IMR-90 (cell line): ENCODE measurements around the gene DESI1. TPM values are rescaled to one million over a fixed set of nuclear protein-coding genes. Genes with fewer than 3 reads are reported as not detected.
A peak's percentile ranks its signal among the peaks of the same experiment; 100 is the strongest.

Experiments used
- ATAC-seq: fragments of 200-7000 bp; cut with Tn5 transposase; 2 replicates; pipeline ENCODE4 v1.9.1; 2020; ENCODE audit warnings: low read depth, mild to moderate bottlenecking, moderate library complexity
- BruUV-seq: library from RNA; stranded (reverse); fragments of 400-500 nt; replicated peaks from 2 replicates; lab custom pipeline; 2021; lab: Mats Ljungman, UMichigan
- CTCF ChIA-PET: fragments of 300-600 bp; formaldehyde crosslinking; extraction: SDS; loops from one replicate; lab custom pipeline; 2021; ENCODE audit warnings: antibody characterized with exemption; lab: Yijun Ruan, JAX
- POLR2A ChIA-PET: fragments of 300-600 bp; sonication (Branson Sonifier 250); formaldehyde crosslinking; loops from one replicate; lab custom pipeline; 2022; ENCODE audit warnings: antibody characterized with exemption; ENCODE audit not compliant: unreplicated experiment; lab: Charles Lee
- DNase-seq: peaks from one replicate; pipeline ENCODE4 v3.0.0; 2013
- H2AFZ ChIP-seq: replicated peaks from 2 replicates; pipeline ENCODE3; 2013; ENCODE audit warnings: low read length, mild to moderate bottlenecking; ENCODE audit not compliant: poor library complexity
- H2AK5ac ChIP-seq: 2 replicates; pipeline ENCODE4 v1.6.1; 2013; ENCODE audit warnings: low read depth, low read length, inconsistent platforms
- H2AK9ac ChIP-seq: replicated peaks from 2 replicates; pipeline ENCODE3; 2013; ENCODE audit warnings: mild to moderate bottlenecking, low read depth, low read length, moderate library complexity; ENCODE audit not compliant: poor library complexity
- H2BK120ac ChIP-seq: 2 replicates; pipeline ENCODE4 v1.6.1; 2013; ENCODE audit warnings: low read depth, low read length, inconsistent platforms
- H2BK15ac ChIP-seq: 3 replicates; pipeline ENCODE4 v1.6.1; 2013; ENCODE audit warnings: low read depth, low read length, inconsistent platforms
- H2BK20ac ChIP-seq: 2 replicates; pipeline ENCODE4 v1.6.1; 2013; ENCODE audit warnings: low read depth, mild to moderate bottlenecking, inconsistent platforms, low read length, moderate library complexity
- H2BK5ac ChIP-seq: 2 replicates; pipeline ENCODE4 v1.6.1; 2013; ENCODE audit warnings: mild to moderate bottlenecking, low read depth, low read length, inconsistent platforms; ENCODE audit not compliant: poor library complexity, severe bottlenecking
- H3K14ac ChIP-seq: replicated peaks from 2 replicates; pipeline ENCODE4 v1.6.1; 2013; ENCODE audit warnings: low read depth, low read length, inconsistent platforms
- H3K18ac ChIP-seq: 2 replicates; pipeline ENCODE4 v1.6.1; 2013; ENCODE audit warnings: low read depth, low read length, control low read depth
- H3K23ac ChIP-seq: 2 replicates; pipeline ENCODE4 v1.6.1; 2013; ENCODE audit warnings: low read depth, low read length, inconsistent platforms
- H3K27ac ChIP-seq: 2 replicates; pipeline ENCODE4 v1.5.1; 2013; ENCODE audit warnings: mild to moderate bottlenecking, control low read depth, low read length; ENCODE audit not compliant: insufficient read depth
- H3K27me3 ChIP-seq: 2 replicates; pipeline ENCODE4 v1.6.1; 2013; ENCODE audit warnings: low read length; ENCODE audit not compliant: control insufficient read depth, insufficient read depth
- H3K36me3 ChIP-seq: 2 replicates; pipeline ENCODE4 v1.6.1; 2013; ENCODE audit warnings: low read length, mixed read lengths; ENCODE audit not compliant: control insufficient read depth, insufficient read depth
- H3K4ac ChIP-seq: 2 replicates; pipeline ENCODE4 v1.6.1; 2013; ENCODE audit warnings: low read depth, low read length, inconsistent platforms
- H3K4me1 ChIP-seq: 2 replicates; pipeline ENCODE4 v1.6.1; 2013; ENCODE audit warnings: low read length, mixed read lengths; ENCODE audit not compliant: control insufficient read depth, insufficient read depth
- H3K4me2 ChIP-seq: 2 replicates; pipeline ENCODE4 v1.6.1; 2013; ENCODE audit warnings: low read depth, mild to moderate bottlenecking, control low read depth, low read length, moderate library complexity
- H3K4me3 ChIP-seq: 2 replicates; pipeline ENCODE4 v1.5.1; 2013; ENCODE audit warnings: low read depth, mild to moderate bottlenecking, control low read depth, low read length, moderate library complexity; ENCODE audit not compliant: insufficient read depth
- H3K56ac ChIP-seq: 2 replicates; pipeline ENCODE4 v1.6.1; 2013; ENCODE audit warnings: low read length, inconsistent platforms; ENCODE audit not compliant: insufficient read depth; ENCODE audit errors: extremely low read depth
- H3K79me1 ChIP-seq, 2 experiments: 2 replicates each; pipeline ENCODE4 v1.6.1; 2013; ENCODE audit warnings: low read length in 2 of 2, inconsistent platforms in 1 of 2, low read depth in 1 of 2
- H3K9ac ChIP-seq: 2 replicates; pipeline ENCODE4 v1.6.1; 2013; ENCODE audit warnings: low read depth, low read length, control low read depth
- H3K9me1 ChIP-seq: 2 replicates; pipeline ENCODE4 v1.6.1; 2013; ENCODE audit warnings: low read length, inconsistent platforms; ENCODE audit not compliant: insufficient read depth
- H3K9me3 ChIP-seq: 2 replicates; pipeline ENCODE4 v1.6.1; 2013; ENCODE audit warnings: low read length; ENCODE audit not compliant: control insufficient read depth, insufficient read depth
- H4K20me1 ChIP-seq: 2 replicates; pipeline ENCODE4 v1.6.1; 2013; ENCODE audit warnings: low read length, inconsistent platforms; ENCODE audit not compliant: insufficient read depth
- H4K5ac ChIP-seq: 2 replicates; pipeline ENCODE4 v1.6.1; 2013; ENCODE audit warnings: mild to moderate bottlenecking, low read depth, low read length, control low read depth
- H4K8ac ChIP-seq, 2 experiments: 2 replicates each; pipeline ENCODE4 v1.6.1; 2013; ENCODE audit warnings: low read depth in 2 of 2, low read length in 2 of 2, control low read depth in 1 of 2, inconsistent platforms in 1 of 2
- H4K91ac ChIP-seq: 2 replicates; pipeline ENCODE4 v1.6.1; 2013; ENCODE audit warnings: low read depth, low read length, inconsistent platforms; ENCODE audit not compliant: insufficient read depth
- BHLHE40 ChIP-seq: fragments of 150-350 bp; IDR thresholded peaks from 2 replicates; pipeline ENCODE4 v1.6.1; 2016; ENCODE audit warnings: mild to moderate bottlenecking, low read depth, low read length
- CEBPB ChIP-seq: IDR thresholded peaks from 2 replicates; pipeline ENCODE4 v1.6.1; 2012; ENCODE audit warnings: low read depth, low read length, improper control_type of control experiment
- CHD1 ChIP-seq: IDR thresholded peaks from 2 replicates; pipeline ENCODE4 v1.6.1; 2012; ENCODE audit warnings: low read depth, low read length, improper control_type of control experiment
- CTCF ChIP-seq: conservative IDR thresholded peaks from 2 replicates; pipeline ENCODE4 v1.5.1; 2012; ENCODE audit warnings: mild to moderate bottlenecking, low read depth, low read length, improper control_type of control experiment
- ELK1 ChIP-seq: fragments of 150-350 bp; IDR thresholded peaks from 2 replicates; pipeline ENCODE4 v1.6.1; 2016; ENCODE audit warnings: low read depth, mild to moderate bottlenecking, low read length, moderate library complexity, borderline replicate concordance
- FOS ChIP-seq: fragments of 150-350 bp; IDR thresholded peaks from 2 replicates; pipeline ENCODE4 v1.6.1; 2016; ENCODE audit warnings: low read depth, low read length
- MAFK ChIP-seq: IDR thresholded peaks from 2 replicates; pipeline ENCODE4 v1.6.1; 2012; ENCODE audit warnings: low read depth, low read length, improper control_type of control experiment
- MAZ ChIP-seq: IDR thresholded peaks from 2 replicates; pipeline ENCODE4 v1.6.1; 2012; ENCODE audit warnings: low read depth, mild to moderate bottlenecking, low read length, improper control_type of control experiment, moderate library complexity, borderline replicate concordance
- MXI1 ChIP-seq: IDR thresholded peaks from 2 replicates; pipeline ENCODE4 v1.6.1; 2012; ENCODE audit warnings: low read depth, mild to moderate bottlenecking, low read length, moderate library complexity, borderline replicate concordance
- NFE2L2 ChIP-seq: fragments of 150-350 bp; IDR thresholded peaks from 2 replicates; pipeline ENCODE4 v1.6.1; 2016; ENCODE audit warnings: low read depth, mild to moderate bottlenecking, low read length
- POLR2A ChIP-seq: IDR thresholded peaks from 2 replicates; pipeline ENCODE4 v1.6.1; 2012; ENCODE audit warnings: mild to moderate bottlenecking, low read depth, low read length
- RAD21 ChIP-seq: IDR thresholded peaks from 2 replicates; pipeline ENCODE4 v1.6.1; 2012; ENCODE audit warnings: low read length, improper control_type of control experiment
- RCOR1 ChIP-seq: IDR thresholded peaks from 2 replicates; pipeline ENCODE4 v1.6.1; 2012; ENCODE audit warnings: mild to moderate bottlenecking, low read length, improper control_type of control experiment; ENCODE audit not compliant: insufficient replicate concordance
- RFX5 ChIP-seq: IDR thresholded peaks from 2 replicates; pipeline ENCODE4 v1.8.0; 2012; ENCODE audit warnings: low read depth, mild to moderate bottlenecking, low read length, moderate library complexity
- SMC3 ChIP-seq: fragments of 150-350 bp; IDR thresholded peaks from 2 replicates; pipeline ENCODE4 v1.6.1; 2016; ENCODE audit warnings: low read depth, mild to moderate bottlenecking, antibody characterized with exemption, low read length, moderate library complexity
- USF2 ChIP-seq: fragments of 150-350 bp; IDR thresholded peaks from 2 replicates; pipeline ENCODE4 v1.6.1; 2017; ENCODE audit warnings: mild to moderate bottlenecking, antibody characterized with exemption, low read length, low read depth
- WGBS, 2 experiments: methylation state at CpG; one replicate each; pipeline versions ENCODE4 v1.1.5 to v1.1.7; 2013; ENCODE audit warnings: missing lambda C conversion rate in 2 of 2; ENCODE audit not compliant: insufficient read length in 1 of 2; ENCODE audit errors: extremely low coverage in 2 of 2; 5-methylcytosine and 5-hydroxymethylcytosine counted together
- dilution Hi-C: fragments of 300-500 bp; cut with HindIII; formaldehyde crosslinking; loops from one replicate; pipeline ENCODE4 v1.14.3; 2018; ENCODE audit warnings: low sequenced_read_pairs; ENCODE audit not compliant: unreplicated experiment
- in situ Hi-C: fragments of 300-500 bp; cut with MboI; formaldehyde crosslinking; loops from 3 replicates; pipeline ENCODE4 v1.14.3; 2019; ENCODE audit warnings: low sequenced_read_pairs, inconsistent platforms, mixed read lengths
- intact Hi-C: fragments of 100-400 bp; cut with micrococcal nuclease; formaldehyde crosslinking; loops from 2 replicates; pipeline ENCODE4 v1.10.0; 2022
- polyA plus RNA-seq, 3 experiments: library from polyadenylated mRNA; depleted of rRNA; stranded (reverse); fragments of >200 nt; gene quantifications; 2 replicates each; pipeline ENCODE4 v1.2.3, GENCODE V29; 2012; ENCODE audit warnings: low replicate concordance in 1 of 3
- total RNA-seq: library from RNA; depleted of rRNA; stranded (reverse); fragments of >200 nt; gene quantifications from 2 replicates; pipeline ENCODE4 v1.2.3, GENCODE V29; 2012

Gene DESI1
- total and polyA plus RNA-seq, 2 of the 4 experiments (the other 2 are of a cell fraction): 14.5 to 24.9 TPM

GRCh38 chr22:41659941-41660340 lies 39.1 kb upstream of the DESI1 start:
- H3K18ac ChIP-seq: no peak overlapping the region
- no peak overlapping the region for H2BK120ac ChIP-seq
- peaks cover 10% of the 10 kb centered on the region; the same call in 1 of the 2 replicates for H4K20me1 ChIP-seq
- ChIA-PET CTCF (no interaction called here), POLR2A (no interaction called here)
- ATAC-seq (no peak), DNase-seq (no peak)
- no peak overlapping the region for H3K4me2 ChIP-seq
- no peak for TF ChIP-seq RFX5
- no peak for TF ChIP-seq FOS
- TF ChIP-seq CHD1: no peak
- no peak for TF ChIP-seq POLR2A
- TF ChIP-seq USF2: no peak
- no peak for TF ChIP-seq MAZ
- no peak for TF ChIP-seq ELK1
- no peak for TF ChIP-seq MXI1
- TF ChIP-seq NFE2L2: no peak
- TF ChIP-seq RAD21: no peak
- TF ChIP-seq MAFK: no peak
- TF ChIP-seq RCOR1: no peak
- no peak for TF ChIP-seq CTCF
- TF ChIP-seq SMC3: no peak
- no peak for TF ChIP-seq BHLHE40
- no peak for TF ChIP-seq CEBPB
- H2BK20ac ChIP-seq: no peak overlapping the region
- H4K8ac ChIP-seq: no peak overlapping the region
- no peak overlapping the region for H3K23ac ChIP-seq
- intact Hi-C loops (no loop called here), in situ Hi-C loops (no loop called here), dilution Hi-C loops (no loop called here)
- H3K4me3 ChIP-seq: no peak overlapping the region
- H3K79me1 ChIP-seq: peaks cover 9 to 37% of the 10 kb centered on the region in 2 experiments
- no TSS peak for BruUV-seq
- H4K91ac ChIP-seq: no peak overlapping the region
- 0 out of 2 replicates have a peak, but pooled peaks cover 1% of the 10 kb centered on the region for H3K4me1 ChIP-seq
- peak overlapping the region; percentile 18; the same call in 1 of the 2 replicates for H3K27ac ChIP-seq
- no CpG with 5 or more reads among the region's 1 CpG for WGBS, 2 experiments
- H2BK5ac ChIP-seq: no peak overlapping the region
- H2BK15ac ChIP-seq: no peak overlapping the region
- peaks cover 48% of the 10 kb centered on the region for H3K36me3 ChIP-seq
- H3K9me1 ChIP-seq: 0 out of 2 replicates have a peak, but pooled peaks cover 7% of the 10 kb centered on the region
- H3K9ac ChIP-seq: no peak overlapping the region
- no peaks in the 10 kb centered on the region for H3K9me3 ChIP-seq
- H3K27me3 ChIP-seq: no peaks in the 10 kb centered on the region
- no peak overlapping the region for H3K56ac ChIP-seq
- H2AK5ac ChIP-seq: no peak overlapping the region
- no peak overlapping the region for H2AK9ac ChIP-seq
- H3K14ac ChIP-seq: no peak overlapping the region
- H4K5ac ChIP-seq: no peak overlapping the region
- no peak overlapping the region for H2AFZ ChIP-seq
- no peak overlapping the region for H3K4ac ChIP-seq
